ENCODE results near the gene RRAS2. TPM values are rescaled to one million over a fixed set of nuclear protein-coding genes. Genes with fewer than 3 reads are reported as not detected.

Gene RRAS2
- total RNA-seq, 1 donor from 2014 or later: 47.1 TPM

DNA sequence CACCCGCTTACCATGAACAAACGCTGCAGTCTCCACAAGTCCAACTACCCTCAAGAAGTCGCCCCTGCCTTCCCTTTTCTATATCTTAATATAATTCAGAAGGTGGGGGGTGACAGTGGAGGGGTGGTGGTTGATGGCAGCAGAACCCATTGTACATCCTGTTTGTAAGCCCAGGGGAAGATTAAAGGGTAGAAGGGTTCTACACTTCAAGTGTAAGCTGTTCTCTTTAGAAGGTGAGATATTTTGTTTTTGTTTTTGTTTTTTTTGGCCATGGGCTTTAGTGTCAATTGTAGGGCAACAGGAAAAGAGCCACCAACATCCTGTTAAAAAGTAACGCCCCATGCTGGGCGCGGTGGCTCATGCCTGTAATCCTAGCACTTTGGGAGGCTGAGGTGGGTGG is 34.9 kb upstream of the RRAS2 start:
- ATAC-seq: no peak
- H3K27me3 ChIP-seq: no peaks in the 10 kb centered on the region
- H3K27ac ChIP-seq: no peak overlapping the region
- DNase-seq: no peak
- intact Hi-C loops (cut with DNase I): no loop called here
- no peak for TF ChIP-seq CTCF (IDR thresholded peaks at IDR 0.05)
- H3K9me3 ChIP-seq: no peaks in the 10 kb centered on the region
- no peaks in the 10 kb centered on the region for H3K4me1 ChIP-seq
- H3K36me3 ChIP-seq: no peaks in the 10 kb centered on the region
- H3K4me3 ChIP-seq: no peak overlapping the region

GRCh38 chr11:14393129-14393528 is 34.1 kb upstream of the RRAS2 start:
- TF ChIP-seq CTCF (IDR thresholded peaks at IDR 0.05): no peak
- no peaks in the 10 kb centered on the region for H3K9me3 ChIP-seq
- H3K27ac ChIP-seq: no peak overlapping the region
- intact Hi-C loops (cut with DNase I): no loop called here
- no peak overlapping the region for H3K4me3 ChIP-seq
- DNase-seq (no peak), ATAC-seq (no peak)
- H3K4me1 ChIP-seq: no peaks in the 10 kb centered on the region
- no peaks in the 10 kb centered on the region for H3K27me3 ChIP-seq
- H3K36me3 ChIP-seq: no peaks in the 10 kb centered on the region

DNA sequence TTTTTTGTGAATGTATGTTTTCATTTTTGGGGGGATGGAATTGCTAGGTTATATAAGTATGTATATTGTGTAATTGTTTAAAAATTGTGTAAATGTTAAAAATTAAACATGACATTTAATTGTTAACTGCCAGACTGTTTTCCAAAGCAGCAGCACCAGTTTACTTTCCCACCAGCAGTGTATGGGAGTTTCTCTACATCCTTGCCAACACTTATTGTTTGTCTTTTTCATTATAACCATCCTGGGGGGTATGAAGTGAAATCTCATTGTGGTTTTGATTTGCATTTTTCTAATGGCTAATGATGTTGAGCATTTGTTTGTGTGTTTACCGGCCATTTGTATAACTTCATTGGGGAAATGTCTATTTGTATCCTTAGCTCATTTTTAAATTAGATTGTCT is 31.7 kb upstream of the RRAS2 start:
- intact Hi-C loops (cut with DNase I): no loop called here
- H3K4me3 ChIP-seq: no peak overlapping the region

DNA sequence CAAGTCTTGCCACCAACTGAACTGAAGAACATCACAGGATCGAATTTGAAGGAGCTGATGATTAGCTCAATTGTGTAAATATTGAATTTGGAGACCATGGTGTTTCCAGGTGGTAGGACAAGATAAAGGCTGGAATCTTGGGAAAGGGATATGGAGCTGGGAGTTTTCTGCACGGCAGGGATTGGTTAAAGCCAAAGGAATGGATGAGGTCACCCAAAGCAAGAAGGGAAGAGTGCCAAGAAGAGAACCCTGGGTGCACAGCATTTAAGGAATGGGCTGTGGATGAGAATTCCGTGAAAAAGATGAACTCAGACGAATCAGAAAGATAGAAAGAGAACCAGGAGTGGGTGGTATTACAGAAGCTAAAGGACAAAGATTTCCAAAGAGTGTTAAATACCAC is 29.4 kb upstream of the RRAS2 start:
- no peak overlapping the region for H3K27ac ChIP-seq
- ATAC-seq (no peak), DNase-seq (no peak)
- H3K9me3 ChIP-seq: no peaks in the 10 kb centered on the region
- H3K36me3 ChIP-seq: no peaks in the 10 kb centered on the region
- no peaks in the 10 kb centered on the region for H3K27me3 ChIP-seq
- intact Hi-C loops (cut with DNase I): no loop called here
- no peaks in the 10 kb centered on the region for H3K4me1 ChIP-seq
- H3K4me3 ChIP-seq: no peak overlapping the region
- TF ChIP-seq CTCF (IDR thresholded peaks at IDR 0.05): no peak

More for the DNA sequence above, 31.7 kb upstream of the RRAS2 start:
- no peaks in the 10 kb centered on the region for H3K27me3 ChIP-seq
- H3K27ac ChIP-seq: no peak overlapping the region
- H3K4me1 ChIP-seq: no peaks in the 10 kb centered on the region
- H3K9me3 ChIP-seq: no peaks in the 10 kb centered on the region
- DNase-seq (no peak), ATAC-seq (no peak)
- H3K36me3 ChIP-seq: no peaks in the 10 kb centered on the region
- no peak for TF ChIP-seq CTCF (IDR thresholded peaks at IDR 0.05)

DNA sequence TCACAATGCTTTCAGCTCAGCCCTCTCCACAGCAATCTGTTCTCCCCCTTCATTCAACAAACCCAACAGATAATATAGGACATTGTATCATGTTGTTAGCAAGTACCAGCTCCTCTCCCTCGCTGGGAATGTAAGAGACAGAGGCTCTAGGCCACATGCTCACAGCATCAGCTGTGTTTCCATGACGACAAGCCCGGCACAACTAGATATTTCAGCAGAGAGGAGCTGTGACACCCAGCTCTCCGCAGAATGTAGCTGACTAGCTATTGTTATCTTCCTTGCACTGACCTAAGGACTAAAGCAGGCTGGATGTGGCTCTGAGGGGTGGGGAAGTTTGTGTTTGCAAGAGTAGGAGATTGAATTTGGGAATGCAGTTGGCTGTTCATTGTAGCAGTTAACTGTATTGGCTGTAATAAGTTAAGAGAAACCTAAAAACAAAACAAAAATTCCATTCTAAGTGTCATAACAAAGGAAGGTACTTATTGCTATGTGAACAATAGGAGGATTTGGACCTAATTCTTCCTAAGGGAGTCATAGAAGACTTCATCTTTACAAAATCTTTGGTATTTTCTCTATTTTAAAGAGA is 28.0 kb upstream of the RRAS2 start:
- no peaks in the 10 kb centered on the region for H3K9me3 ChIP-seq
- no peak for TF ChIP-seq CTCF (IDR thresholded peaks at IDR 0.05)
- ATAC-seq: no peak

DNA sequence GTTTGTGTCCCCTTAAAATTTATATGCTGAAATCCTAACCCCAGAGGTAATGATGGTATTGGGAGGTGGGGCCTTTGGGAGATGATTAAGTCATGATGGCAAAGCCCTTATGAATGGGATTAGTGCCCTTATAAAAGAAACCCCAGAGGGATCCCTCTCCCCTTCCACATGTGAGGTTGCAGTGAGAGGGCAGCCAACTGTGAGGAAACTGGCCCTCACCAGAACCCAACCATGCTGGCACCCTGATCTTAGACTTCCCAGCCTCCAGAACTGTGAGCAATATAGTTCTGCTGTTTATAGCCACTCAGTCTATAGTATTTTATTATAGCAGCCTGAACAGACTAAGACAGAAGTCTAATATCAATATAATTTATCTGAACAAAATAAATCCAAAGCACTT is 27.1 kb upstream of the RRAS2 start:
- H3K4me3 ChIP-seq: no peak overlapping the region
- intact Hi-C loops (cut with DNase I): no loop called here
- H3K36me3 ChIP-seq: no peaks in the 10 kb centered on the region
- H3K9me3 ChIP-seq: no peaks in the 10 kb centered on the region
- TF ChIP-seq CTCF (IDR thresholded peaks at IDR 0.05): no peak
- no peaks in the 10 kb centered on the region for H3K27me3 ChIP-seq
- H3K4me1 ChIP-seq: peaks cover 6% of the 10 kb centered on the region
- no peak overlapping the region for H3K27ac ChIP-seq
- DNase-seq (no peak), ATAC-seq (no peak)

More for the DNA sequence above, 28.0 kb upstream of the RRAS2 start:
- H3K4me1 ChIP-seq: no peaks in the 10 kb centered on the region
- H3K27me3 ChIP-seq: no peaks in the 10 kb centered on the region
- DNase-seq: no peak
- intact Hi-C loops (cut with DNase I): no loop called here
- H3K4me3 ChIP-seq: no peak overlapping the region
- H3K36me3 ChIP-seq: no peaks in the 10 kb centered on the region
- no peak overlapping the region for H3K27ac ChIP-seq

Measured in upper lobe of right lung (tissue), 1 donor.